Cardiac fibroblast (primary cell): ENCODE results near the gene MGA.
A peak's percentile ranks its signal among the peaks of the same experiment; 100 is the strongest.

Experiments
- DNase-seq, 2 donors: peaks; one replicate each; pipeline versions ENCODE4 v3.0.0 to v3.0.0-alpha.2; 2010; ENCODE audit warnings: low read depth in 2 of 2
- H3K4me3 ChIP-seq, 2 donors: replicated peaks in 1 of 2; 1 replicate in 1 of 2; 2 replicates in 1 of 2; pipeline ENCODE4 v1.5.1; 2011; ENCODE audit warnings: low read depth in 2 of 2, low read length in 2 of 2, mild to moderate bottlenecking in 2 of 2, moderate library complexity in 1 of 2
- CTCF ChIP-seq: IDR thresholded peaks from one replicate; pipeline ENCODE4 v1.5.1; 2011; ENCODE audit warnings: low read depth, mild to moderate bottlenecking, low read length, inconsistent platforms

The MGA gene

GRCh38 chr15:41792000-41792637 is 131.9 kb downstream of the MGA start:
- DNase-seq: no peak
- no peak overlapping the region for H3K4me3 ChIP-seq
- TF ChIP-seq CTCF: no peak

- no peak for DNase-seq
- H3K4me3 ChIP-seq: no peak overlapping the region
- TF ChIP-seq CTCF: no peak
Measured at GRCh38 chr15:41794081-41794480, 133.9 kb downstream of the MGA start.

- no peak for TF ChIP-seq CTCF
- H3K4me3 ChIP-seq: no peak overlapping the region
- DNase-seq: peak; percentile 49 to 83
Measured at GRCh38 chr15:41795996-41796856, 136.0 kb downstream of the MGA start.

GRCh38 chr15:41797201-41797944 is 137.2 kb downstream of the MGA start:
- no peak for DNase-seq
- H3K4me3 ChIP-seq: no peak overlapping the region
- TF ChIP-seq CTCF: no peak

GRCh38 chr15:41798607-41799487 is 138.6 kb downstream of the MGA start:
- no peak for TF ChIP-seq CTCF
- H3K4me3 ChIP-seq: no peak overlapping the region
- DNase-seq: no peak

GRCh38 chr15:41799488-41799805 is 139.2 kb downstream of the MGA start:
- TF ChIP-seq CTCF: no peak
- no peak for DNase-seq
- H3K4me3 ChIP-seq: no peak overlapping the region
